Common myeloid progenitor, CD34-positive (primary cell): Measurements from ENCODE around the gene KCNIP4.
"Not testable (repeated sequence)": the region's sequence is repeated elsewhere in the genome, so short reads cannot be mapped to it uniquely, and the experiment has no call there.

Source experiments
- CTCF ChIA-PET: fragments of 350-600 bp; sonication (Branson Sonifier 250); formaldehyde crosslinking; loops from one replicate; lab custom pipeline; 2021; ENCODE audit warnings: antibody characterized with exemption; lab: Charles Lee
- POLR2A ChIA-PET: fragments of 350-600 bp; sonication (Branson Sonifier 250); formaldehyde crosslinking; loops from one replicate; lab custom pipeline; 2021; ENCODE audit warnings: antibody characterized with exemption; lab: Charles Lee
- DNase-seq, 3 donors: peaks; one replicate each; pipeline versions ENCODE4 v3.0.0 to v3.0.0-alpha.2; 2013
- H3K27ac ChIP-seq, 2 experiments: 1 replicate in 1 of 2; 2 replicates in 1 of 2; pipeline ENCODE4 v1.7.0; 2013; ENCODE audit warnings: inconsistent platforms in 2 of 2, low read length in 2 of 2, mild to moderate bottlenecking in 2 of 2, low read depth in 1 of 2, moderate library complexity in 1 of 2; ENCODE audit not compliant: severe bottlenecking in 2 of 2, insufficient read depth in 1 of 2, poor library complexity in 1 of 2
- H3K27me3 ChIP-seq, 5 experiments: replicated peaks in 2 of 5; 1 replicate in 3 of 5; 2 replicates in 2 of 5; pipeline versions ENCODE4 v1.6.1 to v1.7.0; 2013; ENCODE audit warnings: low read length in 4 of 5, mild to moderate bottlenecking in 2 of 5, moderate library complexity in 2 of 5, inconsistent platforms in 1 of 5; ENCODE audit not compliant: insufficient read depth in 5 of 5, control insufficient read depth in 4 of 5
- H3K36me3 ChIP-seq, 4 experiments: 1 replicate in 2 of 4; 2 replicates in 2 of 4; pipeline versions ENCODE4 v1.6.1 to v1.7.0; 2013; ENCODE audit warnings: low read length in 3 of 4, control low read depth in 1 of 4, mild to moderate bottlenecking in 1 of 4; ENCODE audit not compliant: control insufficient read depth in 4 of 4, insufficient read depth in 4 of 4
- H3K4me1 ChIP-seq, 4 experiments: 1 replicate in 3 of 4; 2 replicates in 1 of 4; pipeline versions ENCODE4 v1.6.1 to v1.7.1; 2013; ENCODE audit warnings: low read length in 3 of 4, mild to moderate bottlenecking in 3 of 4, control low read depth in 1 of 4, inconsistent platforms in 1 of 4, moderate library complexity in 1 of 4; ENCODE audit not compliant: control insufficient read depth in 4 of 4, insufficient read depth in 4 of 4; ENCODE audit errors: control extremely low read depth in 1 of 4
- H3K4me3 ChIP-seq, 7 experiments: 1 replicate in 4 of 7; 2 replicates in 3 of 7; pipeline versions ENCODE4 v1.5.1 to v1.7.0; 2013; ENCODE audit warnings: mild to moderate bottlenecking in 7 of 7, low read length in 6 of 7, moderate library complexity in 6 of 7, inconsistent platforms in 2 of 7, low read depth in 2 of 7, control low read depth in 1 of 7; ENCODE audit not compliant: insufficient read depth in 4 of 7, control insufficient read depth in 1 of 7; ENCODE audit errors: extremely low read depth in 1 of 7
- H3K9me3 ChIP-seq, 5 experiments: 1 replicate in 4 of 5; 2 replicates in 1 of 5; pipeline versions ENCODE4 v1.6.1 to v1.7.1; 2013; ENCODE audit warnings: low read length in 4 of 5, mild to moderate bottlenecking in 2 of 5, inconsistent platforms in 1 of 5, low read depth in 1 of 5, moderate library complexity in 1 of 5; ENCODE audit not compliant: control insufficient read depth in 4 of 5, insufficient read depth in 2 of 5; ENCODE audit errors: control extremely low read depth in 1 of 5
- WGBS: methylation state at CpG from one replicate; pipeline ENCODE4 v1.1.5; 2013; ENCODE audit not compliant: insufficient coverage; 5-methylcytosine and 5-hydroxymethylcytosine counted together

Gene KCNIP4

DNA sequence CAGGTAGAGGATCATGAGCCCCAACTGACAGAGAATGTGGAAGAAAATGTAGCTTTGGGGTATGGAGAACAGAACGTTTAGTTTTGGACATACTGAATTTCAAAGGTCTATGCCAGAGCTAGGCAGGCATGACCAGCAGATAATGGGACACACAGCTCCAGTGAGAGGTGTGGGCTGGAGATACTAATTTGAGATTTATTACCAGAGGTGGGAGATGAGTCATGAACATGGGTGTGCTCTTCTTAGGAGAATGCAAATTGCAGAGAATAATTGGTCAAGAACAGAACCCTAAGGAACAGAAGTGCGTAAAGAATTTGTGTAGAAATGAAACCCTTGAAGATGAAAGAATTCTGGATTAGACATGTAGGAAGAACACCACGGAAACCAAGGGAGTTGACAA, 1123.1 kb downstream of the KCNIP4 start:
- H3K27ac ChIP-seq, result no peak overlapping the region
- WGBS, result 79% methylated on average over 2 of the region's 3 CpGs
- CTCF ChIA-PET, result interaction anchor here (0.6 kb wide), 1 partner anchor 564 kb away, joined by 3 read pairs; no protein-coding TSS in a partner anchor
- peaks cover 0 to 2% (median 0%) of the 10 kb centered on the region in 5 experiments for H3K9me3 ChIP-seq
- H3K4me3 ChIP-seq, result no peak overlapping the region
- no peaks in the 10 kb centered on the region for H3K36me3 ChIP-seq
- no peak for DNase-seq
- H3K27me3 ChIP-seq, result no peaks in the 10 kb centered on the region
- H3K4me1 ChIP-seq, result no peaks in the 10 kb centered on the region
- POLR2A ChIA-PET, result no interaction called here

DNA sequence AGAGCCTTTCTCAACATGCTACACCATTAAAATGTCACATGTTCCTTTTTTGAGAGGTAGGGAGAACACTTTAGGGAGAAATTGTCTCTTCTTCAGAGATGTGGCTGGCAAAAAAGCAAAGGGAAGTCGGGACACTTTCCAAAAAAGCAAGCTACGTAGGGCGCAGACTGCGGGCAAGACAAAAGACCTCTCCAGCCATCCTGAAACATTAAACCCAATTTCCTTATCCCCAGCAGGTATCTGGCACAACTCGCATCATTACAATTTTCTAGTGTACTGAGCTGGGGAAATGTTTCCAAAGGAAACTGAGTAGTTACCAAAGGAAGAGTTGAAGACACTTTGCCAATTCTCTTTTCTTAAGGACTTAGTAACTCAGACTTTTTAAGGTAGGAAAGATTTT, 1132.3 kb downstream of the KCNIP4 start:
- WGBS, result 92% methylated on average over 2 of the region's 5 CpGs
- H3K36me3 ChIP-seq, result no peaks in the 10 kb centered on the region
- no peak for DNase-seq
- ChIA-PET POLR2A (no interaction called here), CTCF (no interaction called here)
- no peak overlapping the region for H3K4me3 ChIP-seq
- no peaks in the 10 kb centered on the region for H3K4me1 ChIP-seq
- H3K27ac ChIP-seq, result no peak overlapping the region
- no peaks in the 10 kb centered on the region for H3K27me3 ChIP-seq
- no peaks in the 10 kb centered on the region for H3K9me3 ChIP-seq

DNA sequence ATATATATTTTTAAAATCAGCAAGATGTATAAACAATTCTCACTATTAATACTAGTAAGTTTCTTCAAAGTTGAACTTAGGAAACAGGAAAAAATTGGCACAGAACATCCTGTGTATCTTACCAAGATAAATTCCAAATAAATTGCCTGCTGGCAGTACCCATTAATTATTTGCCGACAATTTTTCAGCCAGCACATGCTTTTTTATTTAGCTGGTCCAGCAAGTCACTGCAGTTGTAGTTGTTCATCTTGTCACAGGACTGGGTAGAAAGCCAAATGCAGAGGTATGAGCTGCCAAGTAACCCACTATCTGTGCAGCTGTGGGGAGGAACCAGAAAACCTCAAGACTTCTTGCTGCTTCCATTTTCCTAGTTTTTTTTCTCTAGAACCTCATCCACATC, 1134.9 kb downstream of the KCNIP4 start:
- H3K36me3 ChIP-seq, result no peaks in the 10 kb centered on the region
- ChIA-PET CTCF (no interaction called here), POLR2A (no interaction called here)
- DNase-seq, result no peak
- no peaks in the 10 kb centered on the region for H3K27me3 ChIP-seq
- WGBS, result 83% methylated on average over 1 of the region's 1 CpG
- no peaks in the 10 kb centered on the region for H3K4me1 ChIP-seq
- H3K4me3 ChIP-seq, result no peak overlapping the region
- H3K9me3 ChIP-seq, result no peaks in the 10 kb centered on the region
- H3K27ac ChIP-seq, result no peak overlapping the region

DNA sequence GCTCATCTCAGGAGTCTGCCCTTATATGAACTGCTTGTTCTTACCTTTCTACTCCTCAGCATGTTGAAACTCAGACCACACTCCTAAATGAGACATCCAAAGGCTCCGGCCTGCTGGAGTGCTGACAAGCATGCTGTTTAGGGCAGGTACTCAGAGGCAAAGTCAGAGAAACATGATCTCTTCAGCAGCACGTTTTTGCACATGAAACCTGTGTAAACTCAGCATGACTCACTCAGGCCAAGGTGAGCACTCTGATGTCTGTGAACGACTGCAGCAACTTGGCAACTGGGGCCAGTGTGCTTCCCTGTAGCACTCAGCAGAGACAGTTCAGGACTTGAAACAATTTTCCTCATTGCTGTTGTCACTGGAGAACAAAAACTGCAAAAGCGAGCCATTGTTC, 1138.8 kb downstream of the KCNIP4 start:
- H3K4me1 ChIP-seq, result no peaks in the 10 kb centered on the region
- no peaks in the 10 kb centered on the region for H3K36me3 ChIP-seq
- CTCF ChIA-PET, result interaction anchor here (1.0 kb wide), 1 partner anchor 8 kb away, joined by 3 read pairs; no protein-coding TSS in a partner anchor
- H3K27me3 ChIP-seq, result no peaks in the 10 kb centered on the region
- no peak overlapping the region for H3K27ac ChIP-seq
- no peaks in the 10 kb centered on the region for H3K9me3 ChIP-seq
- no peak overlapping the region for H3K4me3 ChIP-seq
- 46% methylated on average over 4 of the region's 4 CpGs for WGBS
- POLR2A ChIA-PET, result no interaction called here
- DNase-seq, result no peak

DNA sequence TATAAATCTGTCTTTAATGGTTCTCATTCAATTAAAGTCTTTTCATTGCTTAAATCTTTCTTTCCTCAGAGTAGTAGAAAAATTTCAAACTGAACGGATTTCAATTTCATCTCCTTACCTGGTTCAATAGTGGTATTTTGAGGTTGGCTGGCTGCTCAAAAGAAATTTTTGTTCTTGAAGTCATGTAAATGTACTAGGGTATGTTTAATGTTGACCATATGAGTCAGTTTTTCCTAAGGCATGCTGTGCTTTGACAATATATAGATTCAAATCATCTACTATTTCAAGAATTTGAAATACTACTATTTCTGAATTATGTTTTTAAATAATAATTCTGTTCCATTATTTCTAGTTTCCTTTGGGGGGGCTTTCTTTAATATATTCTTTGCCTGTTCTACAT, 1142.9 kb downstream of the KCNIP4 start:
- H3K27me3 ChIP-seq, result no peaks in the 10 kb centered on the region
- ChIA-PET CTCF (no interaction called here), POLR2A (no interaction called here)
- peaks cover 0 to 1% (median 0%) of the 10 kb centered on the region in 5 experiments for H3K9me3 ChIP-seq
- H3K4me3 ChIP-seq, result no peak overlapping the region
- WGBS, result no CpG with 5 or more reads among the region's 1 CpG
- no peak overlapping the region for H3K27ac ChIP-seq
- no peaks in the 10 kb centered on the region for H3K4me1 ChIP-seq
- no peak for DNase-seq
- no peaks in the 10 kb centered on the region for H3K36me3 ChIP-seq

DNA sequence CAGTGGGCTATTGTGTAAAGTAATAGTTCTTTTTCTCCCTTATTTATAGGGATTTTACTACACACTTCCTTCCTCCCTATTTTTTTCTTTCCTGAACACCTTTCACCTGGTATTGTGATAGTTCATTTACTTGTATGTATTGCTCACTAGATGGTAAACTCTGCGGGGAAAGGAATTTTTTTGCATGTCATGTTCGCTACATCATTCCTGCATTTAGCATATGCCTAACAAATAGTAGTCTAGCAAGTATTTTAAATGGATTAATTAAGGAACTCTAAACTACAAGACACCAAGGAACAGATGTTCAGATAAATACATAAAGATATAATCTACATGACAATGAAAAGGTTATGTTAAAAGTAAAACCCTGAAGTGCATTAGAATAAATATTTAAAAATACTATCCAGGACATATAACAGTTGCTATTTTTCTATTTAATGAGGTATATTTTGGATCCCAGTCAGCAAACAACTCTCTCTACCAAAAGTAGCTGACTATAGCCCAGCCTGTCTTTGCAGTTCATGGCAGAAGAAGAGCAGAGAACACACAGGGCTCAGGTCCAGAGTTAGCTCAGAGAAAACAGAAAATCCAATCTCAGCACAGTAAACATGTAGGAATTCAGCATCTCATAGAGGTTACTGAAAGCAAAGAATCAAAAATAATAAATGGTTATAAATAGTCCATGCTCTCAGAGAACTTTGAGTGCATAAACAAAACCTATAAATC, 1160.5 kb downstream of the KCNIP4 start:
- H3K4me3 ChIP-seq, result no peak overlapping the region
- H3K4me1 ChIP-seq, result no peaks in the 10 kb centered on the region
- CTCF ChIA-PET, result interaction anchor here (2.9 kb wide), 1 partner anchor 14 kb away, joined by 9 read pairs; no protein-coding TSS in a partner anchor
- POLR2A ChIA-PET, result no interaction called here
- WGBS, result no CpG with 5 or more reads among the region's 2 CpGs
- DNase-seq, result no peak
- no peak overlapping the region for H3K27ac ChIP-seq
- peaks cover 0 to under 1% (median 0%) of the 10 kb centered on the region in 5 experiments for H3K9me3 ChIP-seq
- no peaks in the 10 kb centered on the region for H3K36me3 ChIP-seq
- H3K27me3 ChIP-seq, result peaks cover 0 to 1% (median 0%) of the 10 kb centered on the region in 5 experiments

DNA sequence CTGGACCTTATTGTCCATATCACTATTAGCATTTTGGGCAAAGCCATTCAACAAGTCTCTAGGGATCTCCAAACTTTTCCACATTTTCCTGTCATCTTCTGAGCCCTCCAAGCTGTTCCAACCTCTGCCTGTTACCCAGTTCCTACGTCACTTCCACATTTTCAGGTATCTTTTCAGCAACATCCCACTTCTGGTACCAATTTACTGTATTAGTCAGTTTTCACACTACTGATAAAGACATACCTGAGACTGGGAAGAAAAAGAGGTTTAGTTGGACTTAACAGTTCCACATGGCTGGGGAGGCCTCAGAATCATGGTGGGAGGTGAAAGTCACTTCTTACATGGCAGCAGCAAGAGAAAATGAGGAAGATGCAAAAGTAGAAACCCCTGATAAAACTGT, 1165.4 kb downstream of the KCNIP4 start:
- H3K36me3 ChIP-seq, H3K27ac ChIP-seq, DNase-seq, CTCF ChIA-PET, H3K4me1 ChIP-seq, H3K4me3 ChIP-seq, H3K27me3 ChIP-seq, POLR2A ChIA-PET: not testable (repeated sequence)
- WGBS, result no CpG with 5 or more reads among the region's 1 CpG
- H3K9me3 ChIP-seq, result peaks cover 0 to 17% (median 1%) of the 10 kb centered on the region in 5 experiments
